HG03108 (cell line): ENCODE results near the gene CRYZ.
"Not testable (repeated sequence)": the region's sequence is repeated elsewhere in the genome, so short reads cannot be mapped to it uniquely, and the experiment has no call there.

Experiments
- ATAC-seq: cut with Tn5 transposase; IDR thresholded peaks from one replicate; pipeline ENCODE4 v1.9.1; 2021; ENCODE audit warnings: moderate library complexity; ENCODE audit not compliant: unreplicated experiment

The CRYZ gene, protein sequence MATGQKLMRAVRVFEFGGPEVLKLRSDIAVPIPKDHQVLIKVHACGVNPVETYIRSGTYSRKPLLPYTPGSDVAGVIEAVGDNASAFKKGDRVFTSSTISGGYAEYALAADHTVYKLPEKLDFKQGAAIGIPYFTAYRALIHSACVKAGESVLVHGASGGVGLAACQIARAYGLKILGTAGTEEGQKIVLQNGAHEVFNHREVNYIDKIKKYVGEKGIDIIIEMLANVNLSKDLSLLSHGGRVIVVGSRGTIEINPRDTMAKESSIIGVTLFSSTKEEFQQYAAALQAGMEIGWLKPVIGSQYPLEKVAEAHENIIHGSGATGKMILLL

DNA sequence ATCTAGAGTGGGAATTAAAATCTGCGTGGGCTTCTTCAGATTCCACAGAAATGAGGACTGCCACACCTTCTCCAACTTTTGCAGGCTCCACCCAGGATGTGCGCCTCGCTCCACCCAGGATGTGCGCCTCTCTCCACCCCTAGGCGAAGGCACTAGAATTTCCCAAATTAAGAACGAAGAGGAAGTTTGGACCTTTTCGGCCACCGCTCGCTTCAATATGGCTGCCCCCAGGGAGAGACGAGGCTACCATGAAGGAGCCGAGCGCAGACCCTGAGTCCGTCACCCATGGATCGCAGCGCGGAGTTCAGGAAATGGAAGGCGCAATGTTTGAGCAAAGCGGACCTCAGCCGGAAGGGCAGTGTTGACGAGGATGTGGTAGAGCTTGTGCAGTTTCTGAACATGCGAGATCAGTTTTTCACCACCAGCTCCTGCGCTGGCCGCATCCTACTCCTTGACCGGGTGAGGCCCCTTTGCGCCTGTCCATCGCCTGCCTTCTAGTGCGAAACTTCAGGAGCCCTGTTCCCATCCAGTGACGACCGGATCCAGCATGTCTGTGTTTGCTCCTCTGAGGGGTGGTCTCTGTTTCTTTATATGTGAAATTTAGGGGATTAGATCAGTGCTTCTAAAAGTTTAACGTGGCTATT is at the start of gene CRYZ, which contains the start of gene TYW3:
CRYZ (minus strand) TSS at position 91 of the 644 bp plus-strand sequence. CDS start 8,229 bp downstream, outside the sequence.
TYW3 (plus strand) TSS at position 193 of the 644 bp plus-strand sequence; CDS start at position 286, 93 bp downstream.
- ATAC-seq = peak; percentile 65

DNA sequence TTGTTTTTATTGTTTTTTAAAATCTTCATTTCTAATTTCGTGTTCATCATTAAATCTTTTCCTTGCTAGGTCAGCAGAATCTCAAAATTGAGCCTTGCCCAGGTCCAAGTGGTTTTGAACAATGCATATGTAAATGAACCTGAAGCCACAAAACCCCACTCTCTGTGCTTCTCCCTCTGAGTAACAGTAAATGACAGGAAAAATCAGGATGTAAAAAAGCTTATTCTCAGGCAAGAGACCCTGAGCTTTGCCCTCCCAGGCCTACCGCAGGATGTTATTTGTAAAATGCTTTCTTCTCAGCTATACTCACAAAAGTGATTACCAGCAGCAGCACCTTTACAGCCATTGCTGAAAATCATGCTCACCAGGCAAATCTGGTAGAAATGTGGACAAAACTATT is 47.7 kb upstream of the CRYZ start:
- ATAC-seq = no peak

DNA sequence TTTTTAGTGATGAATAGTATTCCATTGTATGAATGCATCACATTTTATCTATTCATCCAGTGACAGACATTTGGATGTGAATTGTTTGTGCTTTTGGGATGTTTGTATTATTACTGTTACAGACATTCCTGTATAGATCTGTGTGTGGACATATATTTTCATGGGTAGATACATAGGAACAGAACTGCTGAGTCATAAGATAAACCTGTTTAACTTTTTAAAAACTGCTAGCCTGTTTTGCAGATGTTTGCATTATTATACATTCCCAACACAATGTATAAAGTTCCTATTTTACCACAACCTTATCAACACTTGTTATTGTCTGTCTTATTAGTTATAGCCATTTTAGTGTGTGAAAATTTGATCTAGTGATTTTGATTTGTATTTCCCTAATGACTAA is 46.9 kb upstream of the CRYZ start:
- ATAC-seq = no peak

DNA sequence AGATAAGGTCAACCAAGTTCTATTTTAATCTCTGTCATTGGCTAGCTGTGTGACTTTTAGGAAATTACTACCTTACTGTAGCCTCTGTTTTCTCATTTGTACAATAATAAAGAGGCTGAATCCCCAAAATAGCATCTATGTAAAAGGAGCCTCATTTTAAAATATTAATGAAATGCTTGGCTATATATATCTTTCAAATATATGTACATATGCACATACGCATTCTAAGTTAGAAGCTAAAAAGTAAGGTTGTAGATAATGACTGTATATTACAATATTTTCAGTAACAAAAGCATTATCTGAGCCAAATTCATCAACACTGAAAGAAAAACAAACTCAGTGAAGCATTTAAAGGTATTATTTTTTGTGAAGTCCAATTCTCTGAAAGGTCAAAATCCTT is 44.7 kb upstream of the CRYZ start:
- no peak for ATAC-seq

DNA sequence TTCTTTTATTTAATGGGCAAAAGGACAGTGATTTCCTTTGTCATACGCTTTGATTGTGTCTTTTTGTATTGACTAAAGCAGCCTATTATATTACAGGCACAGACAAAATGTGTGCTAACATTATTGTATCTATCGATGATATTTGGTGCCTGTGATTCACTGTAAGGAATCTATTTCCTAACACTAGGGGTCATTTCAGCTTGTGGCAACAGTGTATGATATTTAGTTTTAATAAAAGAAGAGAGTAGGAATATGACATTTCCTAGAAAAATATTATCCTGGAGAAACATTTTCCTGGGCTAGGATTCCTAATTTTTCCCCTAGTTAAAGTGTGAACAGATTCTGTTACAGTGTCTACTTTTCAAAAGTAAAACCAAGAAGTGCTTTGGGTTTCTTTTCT is 42.9 kb upstream of the CRYZ start:
- no peak for ATAC-seq

DNA sequence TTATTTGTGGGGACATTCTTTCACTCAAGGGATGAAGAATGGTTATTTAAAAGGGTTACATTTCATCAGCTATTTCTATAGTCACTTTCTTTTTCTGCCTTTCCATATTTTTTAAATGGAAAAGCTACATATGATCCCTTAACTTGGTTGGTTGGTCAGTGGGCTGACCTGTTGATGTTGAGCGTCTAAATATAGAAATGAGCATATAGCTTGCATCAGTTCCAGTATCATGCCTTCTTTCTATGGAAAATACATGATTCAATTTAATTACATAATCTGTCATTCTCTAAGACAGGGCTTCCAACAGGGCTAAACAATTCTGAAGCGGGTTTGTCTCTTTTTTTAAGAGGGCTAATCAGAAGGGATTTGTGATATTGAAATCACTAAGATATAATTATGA is 40.7 kb upstream of the CRYZ start:
- ATAC-seq = no peak

DNA sequence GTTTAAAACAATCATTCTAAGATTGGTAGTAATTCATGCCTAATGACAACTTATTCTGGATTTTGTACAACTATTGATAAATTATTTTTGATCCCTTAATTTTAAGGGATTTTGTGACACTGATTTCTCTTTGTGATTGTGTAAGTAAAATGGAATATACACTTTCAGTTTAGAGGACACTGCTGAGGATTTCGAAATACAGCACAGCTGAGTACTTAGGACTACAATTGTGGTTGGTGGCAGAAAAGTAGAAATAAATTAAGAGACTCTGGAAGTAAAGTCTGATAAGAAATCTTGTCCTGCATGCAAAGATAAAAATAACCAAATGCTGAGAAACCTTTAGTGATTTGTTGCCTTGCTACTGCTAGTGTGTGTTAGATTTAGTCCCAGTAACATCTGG is 40.1 kb upstream of the CRYZ start:
- no peak for ATAC-seq

DNA sequence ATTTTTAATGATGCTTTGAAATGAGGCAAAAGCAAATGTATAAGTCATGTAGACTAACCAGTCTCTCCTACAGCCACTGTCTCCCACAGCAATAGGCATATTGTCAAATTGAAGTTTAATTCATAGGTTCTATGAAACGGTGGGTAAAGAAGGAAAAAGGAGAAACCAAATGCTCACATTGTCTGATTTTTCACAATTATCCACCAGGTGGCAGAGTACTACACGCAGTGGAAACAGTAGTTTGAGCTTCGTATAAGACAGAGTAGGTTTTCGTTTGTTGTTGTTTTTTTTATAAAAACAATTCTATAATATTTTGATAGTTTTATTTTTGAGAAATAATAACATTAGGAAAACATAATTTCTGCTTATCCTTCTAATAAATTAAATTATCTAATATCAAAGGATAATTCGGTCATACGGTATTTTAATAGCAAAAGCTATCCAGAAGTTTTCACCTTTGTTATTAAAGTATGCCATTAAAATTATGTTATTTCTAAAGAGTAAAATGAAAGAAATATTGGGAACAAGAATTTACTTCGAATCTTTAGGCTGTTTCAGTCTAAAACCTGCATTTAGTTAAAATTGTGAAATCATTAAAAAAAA is 39.2 kb upstream of the CRYZ start:
- no peak for ATAC-seq

DNA sequence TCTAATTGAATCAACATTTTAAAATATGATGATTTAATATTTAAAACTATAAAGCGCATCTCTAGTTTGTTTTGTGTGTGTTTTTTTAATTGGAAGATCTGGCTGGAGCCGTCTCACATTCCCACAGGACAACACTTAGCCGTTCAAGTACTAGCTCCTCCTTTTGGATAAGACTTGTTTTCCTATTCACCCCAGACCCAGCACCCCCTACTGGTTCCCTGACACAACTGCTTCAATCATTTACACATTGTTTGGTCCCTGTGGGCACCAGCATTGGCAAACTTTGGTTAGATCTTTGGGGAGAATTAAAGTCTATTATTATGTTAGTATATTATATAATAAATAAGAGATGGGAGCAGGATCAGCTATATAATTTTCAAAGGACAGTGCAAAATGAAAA is 34.6 kb upstream of the CRYZ start:
- ATAC-seq = no peak

DNA sequence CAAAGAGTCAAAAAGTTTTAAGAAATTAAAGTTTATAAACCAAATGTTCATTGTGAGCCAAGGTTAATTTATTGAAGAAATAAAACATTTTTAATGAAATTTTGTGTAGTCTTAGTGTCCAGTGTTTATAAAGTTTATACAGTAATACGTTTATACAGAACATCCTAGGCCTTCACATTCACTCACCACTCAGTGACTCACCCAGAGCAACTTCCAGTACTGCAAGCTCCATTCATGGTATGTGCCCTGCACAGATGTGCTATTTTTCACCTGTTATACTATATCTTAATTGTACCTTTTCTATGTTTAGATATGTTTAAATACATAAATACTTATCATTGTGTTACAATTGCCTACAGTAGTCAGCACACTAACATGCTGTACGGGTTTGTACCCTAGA is 33.7 kb upstream of the CRYZ start:
- ATAC-seq = no peak

DNA sequence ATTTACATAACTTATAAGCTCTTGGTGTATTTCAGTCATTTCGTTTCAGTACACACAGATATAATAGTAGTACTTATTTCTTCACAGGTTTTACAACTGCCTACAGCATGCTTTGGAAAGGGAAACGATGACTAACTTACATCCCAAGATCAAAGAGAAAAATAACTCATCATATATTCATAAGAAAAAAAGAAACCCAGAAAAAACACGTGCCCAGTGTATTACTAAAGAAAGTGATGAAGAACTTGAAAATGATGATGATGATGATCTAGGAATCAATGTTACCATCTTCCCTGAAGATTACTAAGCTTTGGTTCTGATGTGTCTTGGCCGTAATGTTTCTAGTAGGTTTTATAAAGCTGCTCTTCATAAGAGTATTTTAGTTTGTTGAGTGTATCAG is 31.0 kb upstream of the CRYZ start:
- ATAC-seq = no peak

DNA sequence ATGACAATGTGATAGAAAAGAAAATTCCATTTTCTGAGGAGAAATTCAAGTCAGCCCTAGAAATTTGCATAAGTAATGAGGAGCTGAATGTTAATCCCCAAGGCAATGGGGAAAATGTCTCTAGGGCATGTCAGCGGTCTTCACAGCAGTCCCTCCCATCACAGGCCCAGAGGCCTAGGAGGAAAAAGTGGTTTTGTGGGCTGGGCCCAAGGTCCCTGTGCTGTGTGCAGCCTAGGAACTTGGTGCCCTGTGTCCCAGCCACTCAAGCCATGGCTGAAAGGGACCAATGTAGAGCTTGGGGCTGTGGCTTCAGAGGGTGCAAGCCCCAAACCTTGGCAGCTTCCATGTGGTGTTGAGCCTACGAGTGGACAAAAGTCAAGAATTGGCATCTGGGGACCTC is 23.8 kb upstream of the CRYZ start:
- not testable (repeated sequence) for ATAC-seq

DNA sequence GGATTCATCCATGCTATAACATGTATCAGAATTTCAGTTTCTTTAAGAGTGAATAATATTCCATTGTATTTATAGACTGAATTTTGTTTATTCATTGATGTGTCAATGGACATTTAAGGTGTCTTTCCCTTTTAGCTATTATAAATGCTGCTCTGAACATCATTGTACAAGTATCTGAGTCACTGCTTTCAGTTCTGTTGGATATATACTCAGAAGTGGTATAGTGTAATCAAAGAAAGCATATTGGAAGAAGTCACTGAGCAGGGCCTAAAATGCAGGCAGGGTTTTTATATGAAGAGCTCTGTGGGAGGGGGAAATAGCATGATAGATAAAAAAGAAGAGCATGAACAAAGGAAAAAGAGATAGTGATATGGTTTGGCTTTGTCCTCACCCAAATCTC is 22.6 kb upstream of the CRYZ start:
- no peak for ATAC-seq

DNA sequence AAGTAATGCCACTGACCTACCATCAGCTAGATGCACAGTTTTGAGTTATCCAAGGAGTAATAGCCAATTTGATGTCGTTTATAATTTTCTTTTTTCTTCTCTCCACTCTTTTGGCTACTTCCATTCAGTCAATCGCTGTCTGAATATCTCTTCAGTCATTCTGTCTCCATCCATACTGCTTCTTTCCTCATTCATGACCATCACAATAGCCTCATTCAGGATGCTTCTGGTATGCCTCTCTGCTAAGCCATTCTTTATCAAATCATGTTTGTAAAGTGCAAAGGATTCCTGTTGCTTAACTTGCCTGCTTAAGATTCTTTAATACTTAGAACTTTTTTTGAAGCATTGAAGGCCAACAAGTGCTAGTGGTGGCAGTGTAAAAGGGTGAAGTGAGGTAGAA is 20.3 kb upstream of the CRYZ start:
- ATAC-seq = no peak

DNA sequence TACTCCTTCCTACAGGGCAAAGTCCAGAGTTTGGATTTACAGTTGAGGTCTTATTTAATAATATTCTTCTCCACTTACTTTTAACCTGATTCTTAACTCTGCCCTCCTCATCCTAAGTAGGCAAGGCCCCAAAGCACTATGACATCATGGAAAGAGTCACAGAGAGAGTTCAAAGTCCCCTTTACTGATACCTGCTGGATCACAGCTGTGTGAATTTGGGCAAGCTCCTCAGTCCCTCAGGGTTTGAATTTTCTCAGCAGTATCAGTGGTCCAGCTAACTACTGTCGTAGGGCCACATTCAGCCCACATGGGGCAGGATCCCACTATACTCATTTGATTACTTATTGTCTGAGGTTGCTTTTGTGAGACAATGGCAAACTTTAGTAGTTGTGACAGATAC is 16.1 kb upstream of the CRYZ start:
- peak; percentile 56 for ATAC-seq

DNA sequence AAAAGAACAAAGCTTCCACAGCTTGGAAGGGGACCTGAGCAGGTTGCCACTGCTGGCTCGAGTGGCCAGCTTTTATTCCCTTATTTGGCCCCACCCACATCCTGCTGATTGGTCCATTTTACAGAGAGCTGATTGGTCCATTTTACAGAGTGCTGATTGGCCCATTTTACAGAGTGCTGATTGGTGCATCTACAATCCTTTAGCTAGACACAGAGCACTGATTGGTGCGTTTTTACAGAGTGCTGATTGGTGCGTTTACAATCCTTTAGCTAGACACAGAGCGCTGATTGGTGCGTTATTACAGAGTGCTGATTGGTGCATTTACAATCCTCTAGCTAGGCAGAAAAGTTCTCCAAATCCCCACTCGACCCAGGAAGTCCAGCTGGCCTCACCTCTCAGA is 12.4 kb upstream of the CRYZ start:
- not testable (repeated sequence) for ATAC-seq

DNA sequence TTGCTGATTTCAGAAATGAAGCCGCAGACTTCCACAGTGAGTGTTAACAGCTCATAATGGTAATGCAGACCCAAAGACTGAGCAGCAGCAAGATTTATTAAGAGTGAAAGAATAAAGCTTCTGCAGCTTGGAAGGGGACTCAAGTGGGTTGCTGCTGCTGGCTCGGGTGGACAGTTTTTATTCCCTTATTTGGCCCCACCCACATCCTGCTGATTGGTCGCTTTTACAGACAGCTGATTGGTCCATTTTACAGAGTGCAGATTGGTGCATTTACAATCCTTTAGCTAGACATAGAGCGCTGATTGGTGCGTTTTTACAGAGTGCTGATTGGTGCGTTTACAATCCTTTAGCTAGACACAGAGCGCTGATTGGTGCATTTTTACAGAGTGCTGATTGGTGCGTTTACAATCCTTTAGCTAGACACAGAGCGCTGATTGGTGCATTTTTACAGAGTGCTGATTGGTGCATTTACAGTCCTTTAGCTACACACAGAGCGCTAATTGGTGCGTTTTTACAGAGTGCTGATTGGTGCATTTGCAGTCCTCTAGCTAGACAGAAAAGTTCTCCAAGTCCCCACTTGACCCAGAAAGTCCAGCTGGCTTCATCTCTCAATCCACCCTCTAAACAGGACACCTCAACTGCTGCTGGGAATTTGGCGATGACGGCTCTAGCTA is 7.6 kb upstream of the CRYZ start:
- not testable (repeated sequence) for ATAC-seq

DNA sequence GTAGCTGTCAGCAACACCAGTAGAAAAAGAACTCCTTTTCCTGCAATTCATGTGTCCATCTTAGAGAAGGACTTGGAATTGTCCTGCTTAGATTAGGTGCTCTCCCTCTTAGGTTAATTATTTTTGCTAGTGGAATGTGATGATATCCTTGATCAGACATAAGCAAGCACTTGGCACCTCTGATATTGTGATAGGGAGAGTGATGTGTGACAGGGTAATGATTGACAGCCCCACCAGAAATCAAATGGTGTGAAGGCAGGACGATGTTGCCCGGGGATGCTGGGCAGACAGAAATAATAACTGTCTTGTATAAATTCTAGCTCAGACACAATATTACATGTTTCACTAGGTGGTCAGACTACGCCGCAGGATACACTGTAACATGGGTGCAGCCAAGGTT is 4.5 kb upstream of the CRYZ start:
- ATAC-seq = no peak

DNA sequence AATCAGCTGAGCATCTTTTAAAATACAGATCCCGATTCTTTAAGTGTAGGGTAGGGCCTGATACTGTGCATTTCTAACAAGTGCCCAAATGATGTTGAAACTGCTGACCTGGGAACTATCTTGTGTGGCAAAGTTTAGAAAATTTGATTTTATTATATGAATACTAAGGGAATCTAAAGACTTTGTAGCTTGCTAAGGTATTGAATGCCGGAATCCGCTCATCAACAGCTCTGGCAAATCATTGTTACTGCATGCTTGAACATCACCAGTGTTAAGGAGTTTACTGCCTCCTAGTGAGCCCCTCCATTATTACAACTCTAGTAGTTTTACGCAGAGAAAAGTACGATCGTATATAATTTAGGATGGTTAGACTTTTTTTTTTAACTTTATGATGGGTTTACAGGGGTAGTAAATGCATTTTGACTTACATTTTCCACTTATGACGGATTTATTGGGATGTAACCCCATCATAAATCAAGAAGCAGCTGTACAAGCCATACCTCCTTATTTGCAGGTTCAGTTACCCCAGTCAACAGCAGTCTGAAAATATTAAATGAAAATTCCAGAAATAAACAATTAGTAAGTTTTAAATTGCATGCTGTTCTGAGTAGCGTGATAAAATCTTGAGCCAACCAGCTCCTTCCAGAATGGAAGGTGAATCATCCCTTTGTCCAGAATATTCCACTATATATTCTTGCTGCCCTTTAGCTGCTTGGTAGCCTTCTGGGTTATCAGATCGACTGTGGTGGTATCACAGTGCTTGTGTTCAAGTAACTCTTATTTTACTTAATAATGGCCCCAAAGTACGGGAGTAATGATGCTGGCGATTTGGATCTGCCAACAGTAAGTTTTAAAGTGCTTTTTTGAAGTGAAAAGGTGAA is 994 bp upstream of the CRYZ start:
- ATAC-seq = peak; percentile 39

DNA sequence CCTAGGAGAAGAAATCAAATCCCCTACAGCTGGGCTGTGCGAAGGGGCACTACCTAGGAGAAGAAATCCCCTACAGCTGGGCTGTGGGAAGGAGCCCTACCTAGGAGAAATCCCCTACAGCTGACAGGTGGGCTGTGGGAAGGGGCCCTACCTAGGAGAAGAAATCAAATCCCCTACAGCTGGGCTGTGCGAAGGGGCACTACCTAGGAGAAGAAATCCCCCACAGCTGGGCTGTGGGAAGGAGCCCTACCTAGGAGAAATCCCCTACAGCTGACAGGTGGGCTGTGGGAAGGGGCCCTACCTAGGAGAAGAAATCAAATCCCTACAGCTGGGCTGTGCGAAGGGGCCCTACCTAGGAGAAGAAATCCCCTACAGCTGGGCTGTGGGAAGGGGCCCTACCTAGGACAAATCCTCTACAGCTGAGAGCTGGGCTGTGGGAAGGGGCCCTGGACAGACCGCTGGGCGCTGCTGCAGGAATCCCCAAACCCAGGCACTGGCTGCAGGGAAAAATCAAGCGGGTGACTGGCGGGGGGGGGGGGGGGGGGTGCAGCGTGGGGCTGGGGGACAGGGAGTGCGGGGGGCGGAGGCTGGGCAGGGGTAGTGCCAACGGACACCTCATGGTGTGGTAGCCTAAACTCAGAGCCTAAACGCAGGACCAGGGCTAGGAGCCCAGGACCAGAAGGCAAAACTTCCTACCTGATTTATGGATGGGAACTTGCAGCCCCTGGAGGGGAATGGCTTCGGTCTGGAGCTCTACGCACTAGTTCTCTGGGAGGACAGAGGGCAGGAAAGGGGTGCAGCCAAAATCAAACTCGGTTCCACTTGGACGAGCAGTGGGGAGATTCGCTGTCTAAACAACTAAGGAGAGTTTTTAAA is 541 bp downstream of the CRYZ start:
- peak; percentile 9 for ATAC-seq
